Panc1 (cell line): ENCODE results near the gene TNRC6C.

ENCODE experiments used
- TF ChIP-seq, protein P1 (sequence below): fragments of 450-650 bp; IDR thresholded peaks from 2 replicates; pipeline ENCODE4 v1.5.1; 2017; ENCODE audit warnings: mild to moderate bottlenecking
- TF ChIP-seq, protein P2 (sequence below), 2 experiments: IDR thresholded peaks; 2 replicates each; pipeline ENCODE4 v1.6.1; 2011 to 2012; ENCODE audit warnings: low read depth in 2 of 2, control low read depth in 1 of 2, low read length in 1 of 2, mild to moderate bottlenecking in 1 of 2, moderate library complexity in 1 of 2; ENCODE audit not compliant: insufficient read depth in 1 of 2

GRCh38 chr17:78109489-78109761 is 150.9 kb downstream of the TNRC6C start:
- TF ChIP-seq, protein P1, sequence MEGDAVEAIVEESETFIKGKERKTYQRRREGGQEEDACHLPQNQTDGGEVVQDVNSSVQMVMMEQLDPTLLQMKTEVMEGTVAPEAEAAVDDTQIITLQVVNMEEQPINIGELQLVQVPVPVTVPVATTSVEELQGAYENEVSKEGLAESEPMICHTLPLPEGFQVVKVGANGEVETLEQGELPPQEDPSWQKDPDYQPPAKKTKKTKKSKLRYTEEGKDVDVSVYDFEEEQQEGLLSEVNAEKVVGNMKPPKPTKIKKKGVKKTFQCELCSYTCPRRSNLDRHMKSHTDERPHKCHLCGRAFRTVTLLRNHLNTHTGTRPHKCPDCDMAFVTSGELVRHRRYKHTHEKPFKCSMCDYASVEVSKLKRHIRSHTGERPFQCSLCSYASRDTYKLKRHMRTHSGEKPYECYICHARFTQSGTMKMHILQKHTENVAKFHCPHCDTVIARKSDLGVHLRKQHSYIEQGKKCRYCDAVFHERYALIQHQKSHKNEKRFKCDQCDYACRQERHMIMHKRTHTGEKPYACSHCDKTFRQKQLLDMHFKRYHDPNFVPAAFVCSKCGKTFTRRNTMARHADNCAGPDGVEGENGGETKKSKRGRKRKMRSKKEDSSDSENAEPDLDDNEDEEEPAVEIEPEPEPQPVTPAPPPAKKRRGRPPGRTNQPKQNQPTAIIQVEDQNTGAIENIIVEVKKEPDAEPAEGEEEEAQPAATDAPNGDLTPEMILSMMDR, result no peak
- TF ChIP-seq, protein P2, sequence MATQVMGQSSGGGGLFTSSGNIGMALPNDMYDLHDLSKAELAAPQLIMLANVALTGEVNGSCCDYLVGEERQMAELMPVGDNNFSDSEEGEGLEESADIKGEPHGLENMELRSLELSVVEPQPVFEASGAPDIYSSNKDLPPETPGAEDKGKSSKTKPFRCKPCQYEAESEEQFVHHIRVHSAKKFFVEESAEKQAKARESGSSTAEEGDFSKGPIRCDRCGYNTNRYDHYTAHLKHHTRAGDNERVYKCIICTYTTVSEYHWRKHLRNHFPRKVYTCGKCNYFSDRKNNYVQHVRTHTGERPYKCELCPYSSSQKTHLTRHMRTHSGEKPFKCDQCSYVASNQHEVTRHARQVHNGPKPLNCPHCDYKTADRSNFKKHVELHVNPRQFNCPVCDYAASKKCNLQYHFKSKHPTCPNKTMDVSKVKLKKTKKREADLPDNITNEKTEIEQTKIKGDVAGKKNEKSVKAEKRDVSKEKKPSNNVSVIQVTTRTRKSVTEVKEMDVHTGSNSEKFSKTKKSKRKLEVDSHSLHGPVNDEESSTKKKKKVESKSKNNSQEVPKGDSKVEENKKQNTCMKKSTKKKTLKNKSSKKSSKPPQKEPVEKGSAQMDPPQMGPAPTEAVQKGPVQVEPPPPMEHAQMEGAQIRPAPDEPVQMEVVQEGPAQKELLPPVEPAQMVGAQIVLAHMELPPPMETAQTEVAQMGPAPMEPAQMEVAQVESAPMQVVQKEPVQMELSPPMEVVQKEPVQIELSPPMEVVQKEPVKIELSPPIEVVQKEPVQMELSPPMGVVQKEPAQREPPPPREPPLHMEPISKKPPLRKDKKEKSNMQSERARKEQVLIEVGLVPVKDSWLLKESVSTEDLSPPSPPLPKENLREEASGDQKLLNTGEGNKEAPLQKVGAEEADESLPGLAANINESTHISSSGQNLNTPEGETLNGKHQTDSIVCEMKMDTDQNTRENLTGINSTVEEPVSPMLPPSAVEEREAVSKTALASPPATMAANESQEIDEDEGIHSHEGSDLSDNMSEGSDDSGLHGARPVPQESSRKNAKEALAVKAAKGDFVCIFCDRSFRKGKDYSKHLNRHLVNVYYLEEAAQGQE (IDR thresholded peaks at IDR 0.05; ENCODE audit: insufficient read depth in 1 of 2, low read depth in 2 of 2, low read length in 1 of 2), result no peak
